Gastroesophageal sphincter (tissue), 4 donors: ENCODE data around the gene MADD. TPM values are rescaled to one million over a fixed set of nuclear protein-coding genes. Genes with fewer than 3 reads are reported as not detected.
A peak's percentile ranks its signal among the peaks of the same experiment; 100 is the strongest.

Experiments
- ATAC-seq: fragments of 150-250 bp; one replicate; pipeline ENCODE4 v1.9.1; 2016; ENCODE audit warnings: mild to moderate bottlenecking, moderate library complexity
- H3K27ac ChIP-seq, 4 donors: fragments of 200-600 bp; sonication (generic) in 3 of 4; 1 replicate in 3 of 4; 2 replicates in 1 of 4; pipeline ENCODE4 v1.5.1; 2016 to 2019
- H3K27me3 ChIP-seq: fragments of 200-600 bp; sonication (generic); one replicate; pipeline ENCODE4 v1.5.1; 2019
- H3K36me3 ChIP-seq, 2 donors: fragments of 200-600 bp; sonication (generic); one replicate each; pipeline ENCODE4 v1.5.1; 2019; ENCODE audit warnings: control low read depth in 1 of 2
- H3K4me1 ChIP-seq, 3 donors: fragments of 200-600 bp; sonication (generic); 1 replicate in 2 of 3; 2 replicates in 1 of 3; pipeline ENCODE4 v1.5.1; 2016 to 2019; ENCODE audit warnings: control low read depth in 2 of 3
- H3K4me3 ChIP-seq, 2 donors: fragments of 200-600 bp; sonication (generic); one replicate each; pipeline ENCODE4 v1.5.1; 2019; ENCODE audit warnings: mild to moderate bottlenecking in 1 of 2, moderate library complexity in 1 of 2
- H3K9me3 ChIP-seq, 3 donors: fragments of 200-600 bp; sonication (generic); one replicate each; pipeline ENCODE4 v1.5.1; 2017 to 2019; ENCODE audit warnings: control low read depth in 2 of 3
- CTCF ChIP-seq, 4 experiments: fragments of 200-600 bp in 2 of 4; fragments of 450-650 bp in 2 of 4; sonication (generic) in 1 of 4; IDR thresholded peaks; one replicate each; pipeline ENCODE4 v1.5.1; 2017 to 2019; ENCODE audit warnings: antibody characterized with exemption in 4 of 4, mild to moderate bottlenecking in 2 of 4, moderate library complexity in 2 of 4
- EP300 ChIP-seq: sonication (generic); formaldehyde crosslinking; IDR thresholded peaks from one replicate; pipeline ENCODE4 v1.6.1; 2017; ENCODE audit warnings: antibody characterized with exemption, mild to moderate bottlenecking
- POLR2A ChIP-seq, 2 donors: fragments of 450-650 bp; IDR thresholded peaks; one replicate each; pipeline ENCODE4 v1.6.1; 2017; ENCODE audit warnings: antibody characterized with exemption in 2 of 2, mild to moderate bottlenecking in 2 of 2, moderate library complexity in 1 of 2
- POLR2AphosphoS5 ChIP-seq: sonication (generic); formaldehyde crosslinking; IDR thresholded peaks from one replicate; pipeline ENCODE4 v1.6.1; 2017; ENCODE audit warnings: antibody characterized with exemption
- WGBS, 2 donors: methylation state at CpG; one replicate each; pipeline ENCODE4 v1.1.5; 2018; ENCODE audit warnings: low coverage in 1 of 2; 5-methylcytosine and 5-hydroxymethylcytosine counted together
- total RNA-seq, 4 donors: library from RNA; depleted of rRNA; stranded (reverse); fragments of >200 nt; gene quantifications; one replicate each; pipeline ENCODE4 v1.1.0, GENCODE V29; 2016

The MADD gene
- total RNA-seq, 4 donors from 2014 or later: 23.7 to 33.9 (median 29.4) TPM

GRCh38 chr11:47264521-47264920 lies 5.4 kb upstream of the MADD start:
- Histone ChIP-seq H3K27ac (no peak overlapping the region), H3K36me3 (peaks cover 0 to 14% of the 10 kb centered on the region in 2 donors), H3K9me3 (no peaks in the 10 kb centered on the region), H3K27me3 (no peaks in the 10 kb centered on the region), H3K4me3 (no peak overlapping the region), H3K4me1 (peaks cover 0 to 24% (median 8%) of the 10 kb centered on the region in 3 donors)
- whole genome bisulfite sequencing, 2 donors: 61 to 94% methylated on average over 3 to 4 of the region's 4 CpGs
- no peak for TF ChIP-seq POLR2AphosphoS5
- no peak for TF ChIP-seq CTCF (IDR thresholded peaks at IDR 0.05)
- TF ChIP-seq EP300: no peak
- TF ChIP-seq POLR2A (IDR thresholded peaks at IDR 0.05): no peak
- no peak for ATAC-seq

- Histone ChIP-seq H3K36me3 (no peaks in the 10 kb centered on the region), H3K27ac (peak overlapping the region in 2 of 4 donors; percentile 94 to 98), H3K27me3 (no peaks in the 10 kb centered on the region), H3K4me3 (no peak overlapping the region), H3K9me3 (no peaks in the 10 kb centered on the region), H3K4me1 (peaks cover 0 to 46% (median 19%) of the 10 kb centered on the region in 3 donors)
- 69% methylated on average over 4 of the region's 6 CpGs; no CpG with 5 or more reads in 1 of the 2 donors for WGBS, 2 donors
- no peak for TF ChIP-seq POLR2AphosphoS5
- no peak for TF ChIP-seq EP300
- no peak for TF ChIP-seq POLR2A (IDR thresholded peaks at IDR 0.05)
- no peak for TF ChIP-seq CTCF (IDR thresholded peaks at IDR 0.05)
- no peak for ATAC-seq
Observed at GRCh38 chr11:47267876-47268275, 2.1 kb upstream of the MADD start.

- Histone ChIP-seq H3K4me1 (peaks cover 0 to 51% (median 19%) of the 10 kb centered on the region in 3 donors), H3K27ac (peak overlapping the region; percentile 85 to 99 (median 96)), H3K4me3 (peak overlapping the region in 1 of 2 donors; percentile 96), H3K9me3 (no peaks in the 10 kb centered on the region), H3K36me3 (no peaks in the 10 kb centered on the region), H3K27me3 (no peaks in the 10 kb centered on the region)
- 22 to 51% methylated on average over 3 to 13 of the region's 13 CpGs for WGBS, 2 donors
- TF ChIP-seq EP300 (no peak), POLR2AphosphoS5 (no peak), POLR2A (IDR thresholded peaks at IDR 0.05) (no peak), CTCF (IDR thresholded peaks at IDR 0.05) (no peak)
- ATAC-seq: no peak
Observed at GRCh38 chr11:47268448-47269001, 1.4 kb upstream of the MADD start.

- WGBS, 2 donors: 0 to 2% methylated on average over 7 to 12 of the region's 52 CpGs
- Histone ChIP-seq H3K4me3 (peak overlapping the region; percentile 90 to 96), H3K27ac (peak overlapping the region; percentile 85 to 99 (median 96)), H3K9me3 (no peaks in the 10 kb centered on the region), H3K4me1 (peaks cover 0 to 51% (median 19%) of the 10 kb centered on the region in 3 donors), H3K27me3 (no peaks in the 10 kb centered on the region), H3K36me3 (peaks cover 0 to under 1% of the 10 kb centered on the region in 2 donors)
- TF ChIP-seq POLR2AphosphoS5 (no peak), EP300 (no peak), CTCF (IDR thresholded peaks at IDR 0.05) (peak in 3 of 4 experiments; percentile 23 to 39 (median 33)), POLR2A (IDR thresholded peaks at IDR 0.05) (no peak)
- ATAC-seq: peak; percentile 94
Observed at GRCh38 chr11:47269002-47269828, 718 bp upstream of the MADD start.
